HUES48 (cell line): Measurements from ENCODE around the gene HAVCR1.

Source experiments
- H3K27ac ChIP-seq: one replicate; pipeline ENCODE4 v1.7.0; 2013; ENCODE audit warnings: low read depth, low read length, inconsistent platforms
- H3K27me3 ChIP-seq: 2 replicates; pipeline ENCODE4 v1.6.1; 2013; ENCODE audit warnings: mild to moderate bottlenecking, low read length; ENCODE audit not compliant: control insufficient read depth, insufficient read depth
- H3K36me3 ChIP-seq: 2 replicates; pipeline ENCODE4 v1.6.1; 2013; ENCODE audit warnings: low read length; ENCODE audit not compliant: control insufficient read depth, insufficient read depth
- H3K4me1 ChIP-seq: 2 replicates; pipeline ENCODE4 v1.6.1; 2013; ENCODE audit warnings: mild to moderate bottlenecking, low read length; ENCODE audit not compliant: control insufficient read depth, insufficient read depth
- H3K4me3 ChIP-seq: 2 replicates; pipeline ENCODE4 v1.5.1; 2013; ENCODE audit warnings: mild to moderate bottlenecking, low read depth, low read length
- H3K9ac ChIP-seq: 2 replicates; pipeline ENCODE4 v1.6.1; 2013; ENCODE audit warnings: mild to moderate bottlenecking, low read depth, low read length, moderate library complexity
- H3K9me3 ChIP-seq: 2 replicates; pipeline ENCODE4 v1.6.1; 2013; ENCODE audit warnings: low read length; ENCODE audit not compliant: control insufficient read depth, insufficient read depth

Gene HAVCR1

GRCh38 chr5:156984064-156984463, 74.9 kb downstream of the HAVCR1 start:
- no peaks in the 10 kb centered on the region for H3K4me1 ChIP-seq
- H3K36me3 ChIP-seq: no peaks in the 10 kb centered on the region
- no peak overlapping the region for H3K9ac ChIP-seq
- no peaks in the 10 kb centered on the region for H3K27me3 ChIP-seq
- no peak overlapping the region for H3K4me3 ChIP-seq
- H3K9me3 ChIP-seq: no peaks in the 10 kb centered on the region
- no peak overlapping the region for H3K27ac ChIP-seq

GRCh38 chr5:156981481-156981880, 77.4 kb downstream of the HAVCR1 start:
- H3K9me3 ChIP-seq: no peaks in the 10 kb centered on the region
- no peak overlapping the region for H3K9ac ChIP-seq
- H3K27ac ChIP-seq: no peak overlapping the region
- no peaks in the 10 kb centered on the region for H3K36me3 ChIP-seq
- no peak overlapping the region for H3K4me3 ChIP-seq
- H3K27me3 ChIP-seq: no peaks in the 10 kb centered on the region
- no peaks in the 10 kb centered on the region for H3K4me1 ChIP-seq
